ENCODE data around the gene GBP2.
"Not testable (repeated sequence)": the region's sequence is repeated elsewhere in the genome, so short reads cannot be mapped to it uniquely, and the experiment has no call there.

GBP2 gene

DNA sequence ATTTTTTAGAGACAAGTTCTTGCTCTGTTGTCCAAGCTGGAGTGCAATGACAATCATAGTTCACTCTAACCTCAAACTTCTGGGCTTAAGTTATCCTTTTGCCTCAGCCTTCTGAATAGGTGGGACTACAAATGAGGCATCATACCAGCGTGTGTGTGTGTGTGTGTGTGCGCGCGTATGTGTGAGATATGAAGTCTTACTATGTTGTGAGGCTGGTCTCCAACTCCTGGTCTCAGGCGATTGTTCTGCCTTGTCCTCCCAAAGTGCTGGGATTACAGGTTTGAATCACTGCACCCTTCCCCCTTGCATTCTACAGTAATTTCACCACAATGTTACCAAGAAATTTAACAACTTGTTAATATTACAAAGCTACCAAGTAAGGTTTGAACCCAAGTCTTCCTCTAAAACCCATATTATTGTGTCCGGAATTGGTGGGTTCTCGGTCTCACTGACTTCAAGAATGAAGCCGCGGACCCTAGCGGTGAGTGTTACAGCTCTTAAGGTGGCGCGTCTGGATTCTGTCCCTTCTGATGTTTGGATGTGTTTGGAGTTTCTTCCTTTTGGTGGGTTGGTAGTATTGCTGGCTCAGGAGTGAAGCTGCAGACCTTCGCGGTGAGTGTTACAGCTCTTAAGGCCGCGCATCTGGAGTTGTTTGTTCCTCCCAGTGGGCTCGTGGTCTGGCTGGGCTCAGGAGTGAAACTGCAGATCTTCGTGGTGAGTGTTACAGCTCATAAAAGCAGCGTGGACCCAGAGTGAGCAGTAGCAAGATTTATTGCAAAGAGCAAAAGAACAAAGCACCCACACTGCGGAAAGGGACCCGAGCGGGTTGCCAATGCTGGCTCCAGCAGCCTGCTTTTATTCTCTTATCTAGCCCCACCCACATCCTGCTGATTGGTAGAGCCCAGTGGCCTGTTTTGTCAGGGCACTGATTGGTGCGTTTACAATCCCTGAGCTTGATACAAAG, 970 bp upstream of the GBP2 start:
- DNase-seq: not testable (repeated sequence)

- no peak for DNase-seq
Measured at GRCh38 chr1:89125240-89125912, 538 bp downstream of the GBP2 start.

GRCh38 chr1:89121641-89122040, 4.3 kb downstream of the GBP2 start:
- DNase-seq: no peak

DNA sequence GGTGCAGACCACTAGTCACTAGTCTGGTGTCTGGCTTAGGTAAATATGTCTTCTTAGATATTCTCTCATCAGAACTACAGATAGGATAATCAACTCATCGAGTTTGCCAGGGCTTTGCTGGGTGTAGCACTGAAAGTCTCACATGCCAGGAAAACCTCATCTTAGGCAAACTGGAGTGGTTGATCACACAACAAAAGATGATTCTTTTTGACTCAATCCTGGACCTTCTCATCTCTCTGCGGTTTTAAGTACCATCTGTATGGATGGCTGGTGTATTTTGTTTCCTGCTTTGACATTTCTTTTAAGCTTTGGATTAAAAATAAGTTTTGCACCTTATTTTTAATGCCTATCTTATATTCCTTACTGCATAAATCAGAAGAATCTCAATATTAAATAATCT, 11.3 kb downstream of the GBP2 start:
- no peak for DNase-seq

DNA sequence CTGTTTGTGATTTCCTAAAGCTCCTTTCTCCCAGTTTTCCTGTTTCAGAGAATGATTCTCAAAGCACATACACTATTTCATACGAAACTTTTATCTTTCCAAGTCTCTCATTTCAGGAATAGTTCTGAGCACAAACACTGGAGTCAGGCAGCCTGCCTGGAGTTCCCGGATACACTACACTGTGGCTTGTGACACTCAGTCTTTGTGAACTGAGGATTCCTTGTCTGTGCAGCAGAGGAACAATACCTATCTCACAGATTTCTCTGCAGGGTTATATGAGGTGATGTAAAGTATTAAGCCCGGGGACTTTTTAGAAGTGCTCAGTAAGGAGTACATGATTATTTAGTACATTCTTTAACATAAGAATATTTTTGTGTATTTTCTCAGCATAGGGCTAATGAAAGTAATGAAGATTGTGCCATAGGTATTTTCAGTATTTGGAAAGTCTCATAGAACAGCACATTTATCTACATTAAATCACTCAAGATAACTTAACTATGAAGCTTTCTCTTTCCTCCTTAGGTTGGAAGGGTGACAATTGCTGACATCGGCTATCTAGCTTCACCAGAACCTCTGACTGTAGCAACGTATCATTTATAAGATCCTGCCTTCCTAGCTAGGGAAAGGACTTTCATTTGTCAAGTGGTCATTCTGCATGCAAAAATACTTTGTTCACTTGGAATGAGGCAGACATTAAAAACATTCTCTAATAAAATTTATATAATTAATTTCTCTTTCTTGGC, 12.9 kb downstream of the GBP2 start:
- no peak for DNase-seq

GRCh38 chr1:89104687-89105086, 21.2 kb downstream of the GBP2 start:
- DNase-seq: no peak

GRCh38 chr1:89104147-89104546, 21.8 kb downstream of the GBP2 start:
- no peak for DNase-seq

- no peak for DNase-seq
Measured at GRCh38 chr1:89102021-89102420, 23.9 kb downstream of the GBP2 start.

- no peak for DNase-seq
Measured at GRCh38 chr1:89100412-89100811, 25.5 kb downstream of the GBP2 start.

DNA sequence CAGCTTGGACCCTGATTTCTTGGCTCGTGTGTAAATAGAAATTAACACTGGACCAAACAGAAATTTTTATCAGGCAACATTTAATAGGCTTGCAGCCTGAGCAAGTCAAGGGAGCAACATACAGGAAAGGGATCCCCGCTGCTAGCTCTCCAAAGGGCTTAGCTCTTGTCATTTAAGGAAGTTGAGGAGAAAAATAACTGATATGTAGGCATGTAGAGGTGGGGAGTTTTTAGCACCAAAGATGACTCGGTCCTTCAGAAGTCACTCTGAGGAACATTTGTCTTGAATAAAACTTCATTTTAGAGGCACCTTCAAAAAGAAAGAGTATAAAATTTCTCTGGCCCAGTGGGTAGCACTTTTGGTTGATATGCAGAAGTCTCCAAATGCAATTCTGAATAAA, 27.1 kb downstream of the GBP2 start:
- no peak for DNase-seq

GRCh38 chr1:89095737-89096136, 30.2 kb downstream of the GBP2 start:
- DNase-seq: no peak

GRCh38 chr1:89089962-89090361, 36.0 kb downstream of the GBP2 start:
- no peak for DNase-seq

- no peak for DNase-seq
Measured at GRCh38 chr1:89088572-89088971, 37.3 kb downstream of the GBP2 start.

GRCh38 chr1:89087241-89087640, 38.7 kb downstream of the GBP2 start:
- DNase-seq: no peak

GRCh38 chr1:89085781-89086180, 40.1 kb downstream of the GBP2 start:
- peak; percentile 25 for DNase-seq

- no peak for DNase-seq
Measured at GRCh38 chr1:89081005-89081404, 44.9 kb downstream of the GBP2 start.

DNA sequence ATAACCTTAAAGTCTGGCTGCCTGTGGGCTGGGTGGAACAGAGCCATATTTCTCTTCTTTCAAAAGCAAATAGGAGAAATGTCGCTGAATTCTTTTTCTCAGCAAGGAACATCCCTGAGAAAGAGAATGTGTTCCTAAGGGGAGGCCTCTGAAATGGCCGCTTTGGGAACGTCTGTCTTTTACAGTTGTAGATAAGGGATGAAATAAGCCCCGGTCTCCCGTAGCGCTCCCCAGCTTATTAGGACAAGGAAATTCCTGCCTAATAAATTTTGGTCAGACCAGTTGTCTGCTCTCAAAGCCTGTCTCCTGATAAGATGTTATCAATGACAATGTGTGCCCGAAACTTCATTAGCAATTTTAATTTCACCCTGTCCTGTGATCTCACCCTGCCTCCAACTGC, 45.8 kb downstream of the GBP2 start:
- not testable (repeated sequence) for DNase-seq

DNA sequence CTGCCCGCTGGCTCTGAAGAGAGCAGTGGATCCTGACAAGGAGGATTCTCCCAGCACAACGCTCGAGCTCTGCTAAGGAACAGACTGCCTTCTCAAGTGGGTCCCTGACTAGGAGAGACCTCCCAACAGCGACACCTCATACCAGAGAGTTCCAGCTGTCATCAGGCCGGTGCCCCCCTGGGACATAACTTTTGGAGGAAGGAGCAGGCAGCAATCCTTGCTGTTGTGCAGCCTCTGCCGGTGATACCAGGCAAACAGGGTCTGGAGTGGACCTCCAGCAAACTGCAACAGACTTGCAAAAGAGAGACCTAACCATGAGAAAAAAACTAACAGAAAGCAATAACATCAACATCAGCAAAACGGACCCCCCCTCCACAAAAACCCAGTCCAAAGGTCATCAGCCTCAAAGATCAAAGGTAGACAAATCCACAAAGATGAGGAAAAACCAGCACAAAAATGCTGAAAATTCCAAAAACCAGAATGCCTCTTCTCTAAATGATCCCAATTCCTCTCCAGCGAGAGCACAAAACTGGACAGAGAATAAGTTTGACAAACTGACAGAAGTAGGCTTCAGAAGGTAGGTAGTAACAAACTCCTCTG, 53.3 kb downstream of the GBP2 start:
- DNase-seq: not testable (repeated sequence)

GRCh38 chr1:89070509-89070908, 55.4 kb downstream of the GBP2 start:
- no peak for DNase-seq

GRCh38 chr1:89069951-89070350, 56.0 kb downstream of the GBP2 start:
- DNase-seq: no peak

- DNase-seq: no peak
Measured at GRCh38 chr1:89068291-89068690, 57.6 kb downstream of the GBP2 start.

- peak; percentile 42 for DNase-seq
Measured at GRCh38 chr1:89065079-89065868, 60.6 kb downstream of the GBP2 start, which contains the start of gene GBP1. Gene GBP1 (minus strand): TSS chr1:89065208. CDS start chr1:89063234, 1,974 bp downstream.
